PC-9 (cell line): ENCODE measurements around the gene SHROOM3. TPM values are rescaled to one million over a fixed set of nuclear protein-coding genes. Genes with fewer than 3 reads are reported as not detected.

Source experiments
- BruUV-seq: library from RNA; stranded (reverse); fragments of 400-500 nt; replicated peaks from 2 replicates; lab custom pipeline; 2021; lab: Mats Ljungman, UMichigan
- CTCF ChIA-PET: fragments of 300-600 bp; sonication (Branson Sonifier 250); formaldehyde crosslinking; loops from one replicate; lab custom pipeline; 2022; ENCODE audit warnings: antibody characterized with exemption; lab: Charles Lee
- POLR2A ChIA-PET: fragments of 300-600 bp; sonication (Branson Sonifier 250); formaldehyde crosslinking; loops from one replicate; lab custom pipeline; 2022; ENCODE audit warnings: antibody characterized with exemption; ENCODE audit not compliant: unreplicated experiment; lab: Charles Lee
- DNase-seq, 2 experiments: peaks; one replicate each; pipeline versions ENCODE4 v3.0.0 to v3.0.0-alpha.2; 2015 to 2022; ENCODE audit warnings: mixed read lengths in 1 of 2
- H2AFZ ChIP-seq: fragments of 200-600 bp; sonication (generic); 2 replicates; pipeline ENCODE4 v1.8.1; 2017; ENCODE audit warnings: antibody characterized with exemption
- H3F3A ChIP-seq: fragments of 200-600 bp; sonication (generic); 2 replicates; pipeline ENCODE4 v1.8.1; 2017; ENCODE audit warnings: antibody characterized with exemption, mild to moderate bottlenecking, low read depth; ENCODE audit not compliant: insufficient read depth
- H3K27ac ChIP-seq: fragments of 200-600 bp; sonication (generic); 2 replicates; pipeline ENCODE4 v1.6.1; 2016; ENCODE audit warnings: mixed run types
- H3K27me3 ChIP-seq: fragments of 200-600 bp; sonication (generic); 2 replicates; pipeline ENCODE4 v1.6.1; 2016; ENCODE audit warnings: low read depth, mixed run types; ENCODE audit not compliant: insufficient read depth
- H3K36me3 ChIP-seq: fragments of 200-600 bp; sonication (generic); 2 replicates; pipeline ENCODE4 v1.6.1; 2016; ENCODE audit warnings: low read depth, mixed run types
- H3K4me1 ChIP-seq: fragments of 200-600 bp; sonication (generic); replicated peaks from 2 replicates; pipeline ENCODE4 v1.6.1; 2016; ENCODE audit warnings: mixed run types; ENCODE audit not compliant: insufficient read depth
- H3K4me2 ChIP-seq: fragments of 200-600 bp; sonication (generic); 2 replicates; pipeline ENCODE4 v1.6.1; 2017; ENCODE audit warnings: mixed run types
- H3K4me3 ChIP-seq: fragments of 200-600 bp; sonication (generic); 2 replicates; pipeline ENCODE4 v1.6.1; 2016; ENCODE audit warnings: mixed run types
- H3K79me2 ChIP-seq: fragments of 200-600 bp; sonication (generic); 2 replicates; pipeline ENCODE4 v1.6.1; 2017; ENCODE audit warnings: low read depth, mixed run types
- H3K9me2 ChIP-seq: fragments of 200-600 bp; sonication (generic); 2 replicates; pipeline ENCODE4 v1.8.1; 2017; ENCODE audit warnings: mild to moderate bottlenecking; ENCODE audit not compliant: insufficient read depth
- H3K9me3 ChIP-seq: fragments of 200-600 bp; sonication (generic); 2 replicates; pipeline ENCODE4 v1.8.1; 2016; ENCODE audit warnings: low read depth; ENCODE audit not compliant: insufficient read depth
- H4K20me1 ChIP-seq: fragments of 200-600 bp; sonication (generic); 2 replicates; pipeline ENCODE4 v1.8.1; 2017; ENCODE audit not compliant: insufficient read depth
- CTCF ChIP-seq: fragments of 200-600 bp; sonication (generic); conservative IDR thresholded peaks from 2 replicates; pipeline ENCODE4 v1.6.1; 2017; ENCODE audit warnings: mixed run types, antibody characterized with exemption, mild to moderate bottlenecking, moderate library complexity
- EZH2 ChIP-seq: fragments of 200-600 bp; sonication (generic); IDR thresholded peaks from 2 replicates; pipeline ENCODE4 v1.8.0; 2017; ENCODE audit warnings: antibody characterized with exemption, low read depth
- intact Hi-C: fragments of 100-400 bp; cut with micrococcal nuclease; formaldehyde crosslinking; loops from one replicate; pipeline ENCODE4 v1.10.0; 2022; ENCODE audit not compliant: unreplicated experiment
- total RNA-seq: library from RNA; stranded (reverse); gene quantifications from 2 replicates; pipeline ENCODE4 v1.2.3, GENCODE V29; 2021

The SHROOM3 gene
- total RNA-seq, 1 experiment from 2014 or later = 44.3 TPM

GRCh38 chr4:76641351-76641750 lies 206.3 kb downstream of the SHROOM3 start:
- no TSS peak for BruUV-seq

GRCh38 chr4:76641758-76642157 lies 206.7 kb downstream of the SHROOM3 start:
- H3K36me3 ChIP-seq = no peaks in the 10 kb centered on the region
- no peak overlapping the region for H3K27ac ChIP-seq
- no peak overlapping the region for H2AFZ ChIP-seq
- BruUV-seq = no TSS peak
- no peaks in the 10 kb centered on the region for H4K20me1 ChIP-seq
- no peaks in the 10 kb centered on the region for H3K27me3 ChIP-seq
- DNase-seq = no peak
- TF ChIP-seq EZH2 (no peak), CTCF (no peak)
- H3K4me2 ChIP-seq = peak overlapping the region; percentile 13; the same call in 1 of the 2 replicates
- no peaks in the 10 kb centered on the region for H3K9me2 ChIP-seq
- intact Hi-C loops = loop anchor here (5.0 kb wide), 1 partner anchor 129 kb away; no protein-coding TSS in a partner anchor
- ChIA-PET CTCF (no interaction called here), POLR2A (no interaction called here)
- no peaks in the 10 kb centered on the region for H3K9me3 ChIP-seq
- H3K4me3 ChIP-seq = no peak overlapping the region
- H3K79me2 ChIP-seq = peaks cover 7% of the 10 kb centered on the region; the same call in 1 of the 2 replicates
- H3K4me1 ChIP-seq = peaks cover 48% of the 10 kb centered on the region
- H3F3A ChIP-seq = peaks cover 11% of the 10 kb centered on the region; the same call in 1 of the 2 replicates

More at GRCh38 chr4:76641351-76641750, 206.3 kb downstream of the SHROOM3 start:
- TF ChIP-seq EZH2 = no peak
- TF ChIP-seq CTCF = no peak
- no peaks in the 10 kb centered on the region for H4K20me1 ChIP-seq
- no peaks in the 10 kb centered on the region for H3K27me3 ChIP-seq
- no peak for DNase-seq
- no peak overlapping the region for H3K27ac ChIP-seq
- POLR2A ChIA-PET = no interaction called here
- intact Hi-C loops = loop anchor here (5.0 kb wide), 1 partner anchor 129 kb away; no protein-coding TSS in a partner anchor
- H3K36me3 ChIP-seq = no peaks in the 10 kb centered on the region
- peaks cover 52% of the 10 kb centered on the region for H3K4me1 ChIP-seq
- peaks cover 15% of the 10 kb centered on the region; the same call in 1 of the 2 replicates for H3F3A ChIP-seq
- H3K9me2 ChIP-seq = no peaks in the 10 kb centered on the region
- no peak overlapping the region for H2AFZ ChIP-seq
- no peak overlapping the region for H3K4me3 ChIP-seq
- peaks cover 7% of the 10 kb centered on the region; the same call in 1 of the 2 replicates for H3K79me2 ChIP-seq
- CTCF ChIA-PET = no interaction called here
- no peaks in the 10 kb centered on the region for H3K9me3 ChIP-seq
- peak overlapping the region; percentile 13; the same call in 1 of the 2 replicates for H3K4me2 ChIP-seq

DNA sequence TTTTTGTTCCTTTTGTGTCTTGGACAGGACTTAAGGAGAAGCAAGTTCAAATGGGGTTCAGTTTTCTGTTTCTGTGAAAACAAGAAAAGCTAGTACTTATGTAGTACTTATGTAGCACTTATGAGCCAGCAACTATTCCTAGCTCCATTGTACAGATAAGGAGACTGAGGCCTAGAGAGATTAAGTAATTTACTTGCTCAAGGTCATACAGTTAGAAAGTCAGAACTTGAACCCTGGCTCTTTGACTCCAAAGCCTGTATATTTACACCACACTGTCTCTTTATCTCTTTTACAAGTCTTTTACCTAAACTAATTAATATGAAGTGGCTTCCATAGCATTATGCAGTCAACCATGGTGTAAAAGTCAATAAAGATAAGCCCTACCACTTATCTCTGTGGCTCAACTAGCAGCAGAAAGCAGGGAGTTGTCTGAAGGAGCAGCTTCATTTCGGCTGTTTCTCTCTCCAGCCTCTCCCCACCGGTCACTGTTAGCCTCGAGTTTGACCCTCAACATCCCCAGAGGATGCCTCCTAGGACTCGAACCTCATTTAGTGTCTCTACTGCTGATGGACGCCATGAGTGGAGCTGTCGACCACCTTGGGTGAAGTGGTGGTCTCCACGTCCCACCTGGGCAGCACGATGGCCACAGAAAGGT lies 209.9 kb downstream of the SHROOM3 start:
- TF ChIP-seq CTCF = no peak
- no peak for TF ChIP-seq EZH2
- DNase-seq = no peak
- Histone ChIP-seq H3K9me3 (no peaks in the 10 kb centered on the region), H3K9me2 (no peaks in the 10 kb centered on the region), H3K27ac (no peak overlapping the region), H3K4me2 (no peak overlapping the region), H3K79me2 (peaks cover under 1% of the 10 kb centered on the region; the same call in 1 of the 2 replicates), H4K20me1 (no peaks in the 10 kb centered on the region), H3K4me1 (peaks cover 16% of the 10 kb centered on the region), H3K27me3 (no peaks in the 10 kb centered on the region), H3K4me3 (no peak overlapping the region), H3F3A (no peaks in the 10 kb centered on the region), H3K36me3 (no peaks in the 10 kb centered on the region), H2AFZ (no peak overlapping the region)
- intact Hi-C loops = loop anchor here (5.0 kb wide), 1 partner anchor 133 kb away; no protein-coding TSS in a partner anchor
- BruUV-seq = no TSS peak
- ChIA-PET POLR2A (no interaction called here), CTCF (no interaction called here)
